ENCODE data around the gene PAH.

The PAH gene

GRCh38 chr12:102917026-102917787 lies at the start of gene PAH:
Gene PAH (minus strand): TSS chr12:102917244. CDS start chr12:102917130, 114 bp downstream.
- no peak for DNase-seq

- DNase-seq = no peak
These were observed 49.3 kb upstream of the PAH start for GRCh38 chr12:102966200-102966863.

DNA sequence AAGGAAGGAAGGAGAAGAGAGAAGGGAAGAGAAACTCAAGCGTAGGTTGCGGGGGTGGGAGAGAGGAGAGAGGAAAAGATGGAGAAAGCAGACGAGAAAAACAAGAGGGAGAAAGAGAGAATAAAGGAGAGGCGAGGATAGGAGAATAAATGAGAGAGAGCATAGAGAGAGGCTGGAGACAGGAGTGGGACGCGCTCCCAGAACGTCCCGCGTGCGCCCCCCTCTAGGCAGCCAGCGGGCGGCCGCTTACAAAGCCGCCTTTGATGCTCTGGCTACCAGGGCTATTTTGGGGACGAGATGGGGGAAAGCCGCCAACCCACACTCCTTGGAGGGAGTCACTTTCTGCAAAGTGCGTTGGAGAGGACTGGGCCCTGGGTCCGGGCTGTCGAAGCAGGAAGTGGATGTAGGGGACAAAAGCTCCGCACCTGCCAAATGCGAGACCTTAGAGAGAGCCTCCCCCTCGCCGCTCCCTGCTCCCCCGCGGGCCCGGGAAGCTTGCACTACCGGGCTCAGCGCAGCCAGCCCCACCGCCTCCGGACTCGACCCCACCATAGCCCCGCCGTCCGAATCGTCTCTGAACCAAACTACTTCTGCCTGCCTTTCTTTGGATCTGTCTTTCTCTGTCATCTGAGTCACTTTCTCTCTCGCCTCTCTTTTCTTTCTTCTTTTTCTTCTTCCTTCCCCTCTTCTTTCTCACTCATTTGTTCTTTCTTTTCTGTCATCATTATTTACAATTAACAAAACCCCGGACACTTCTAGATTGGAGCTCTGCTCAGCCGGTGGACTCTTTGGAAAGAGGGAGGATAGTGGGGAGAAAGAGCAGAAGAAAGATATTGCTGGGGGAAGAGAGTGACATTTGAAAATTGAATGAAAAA lies 48.5 kb upstream of the PAH start:
- no peak for DNase-seq

DNA sequence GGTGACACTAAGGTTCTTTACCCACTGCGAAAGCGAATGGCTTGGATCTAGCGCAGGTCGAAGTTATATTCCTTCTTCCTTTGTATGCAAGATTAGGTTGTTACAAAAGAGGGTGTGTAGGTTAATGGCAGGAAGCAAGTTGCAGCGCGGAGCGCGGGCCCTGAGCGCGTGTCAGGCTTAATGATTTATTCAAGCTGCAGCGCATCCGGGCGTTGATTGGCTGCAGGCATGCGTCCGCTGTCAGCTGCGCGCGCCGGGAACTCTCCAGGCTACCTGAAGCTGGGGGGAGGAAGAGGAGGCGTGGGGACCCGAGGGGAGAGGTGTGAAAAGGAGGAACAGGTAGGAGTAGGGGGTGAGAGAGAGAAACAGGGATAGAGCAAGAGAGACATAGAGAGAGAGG lies 47.8 kb upstream of the PAH start:
- no peak for DNase-seq

- no peak for DNase-seq
These were observed 46.8 kb upstream of the PAH start for GRCh38 chr12:102963796-102964195.

- no peak for DNase-seq
These were observed 45.9 kb upstream of the PAH start for GRCh38 chr12:102962986-102963385.

- DNase-seq = no peak
These were observed 45.5 kb upstream of the PAH start for GRCh38 chr12:102962532-102962931.

DNA sequence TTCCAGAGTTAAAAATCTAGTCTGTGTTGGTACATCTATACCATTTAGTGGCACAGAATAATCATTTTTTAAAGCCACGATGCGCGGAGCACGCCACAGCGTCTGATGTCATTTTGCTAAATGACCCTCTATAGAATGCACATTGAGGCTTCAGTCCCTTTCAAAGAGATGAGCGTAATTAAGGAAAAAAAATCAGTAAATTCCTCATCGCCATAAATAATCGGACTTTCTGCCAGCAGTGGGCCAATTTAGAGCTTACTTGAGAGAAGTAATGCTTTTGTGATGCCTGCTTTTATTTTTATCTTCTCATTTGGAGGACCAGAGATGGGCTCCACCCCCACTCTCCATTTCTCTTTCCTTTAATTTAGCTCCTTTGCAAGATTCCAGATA lies 44.4 kb upstream of the PAH start:
- no peak for DNase-seq

GRCh38 chr12:102960766-102961465 lies 43.9 kb upstream of the PAH start:
- no peak for DNase-seq

DNA sequence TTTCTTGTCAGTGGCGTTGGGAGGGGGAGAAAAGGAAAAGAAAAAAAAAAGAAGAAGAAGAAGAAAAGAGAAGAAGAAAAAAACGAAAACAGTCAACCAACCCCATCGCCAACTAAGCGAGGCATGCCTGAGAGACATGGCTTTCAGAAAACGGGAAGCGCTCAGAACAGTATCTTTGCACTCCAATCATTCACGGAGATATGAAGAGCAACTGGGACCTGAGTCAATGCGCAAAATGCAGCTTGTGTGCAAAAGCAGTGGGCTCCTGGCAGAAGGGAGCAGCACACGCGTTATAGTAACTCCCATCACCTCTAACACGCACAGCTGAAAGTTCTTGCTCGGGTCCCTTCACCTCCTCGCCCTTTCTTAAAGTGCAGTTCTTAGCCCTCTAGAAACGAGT lies 42.3 kb upstream of the PAH start:
- DNase-seq = no peak

DNA sequence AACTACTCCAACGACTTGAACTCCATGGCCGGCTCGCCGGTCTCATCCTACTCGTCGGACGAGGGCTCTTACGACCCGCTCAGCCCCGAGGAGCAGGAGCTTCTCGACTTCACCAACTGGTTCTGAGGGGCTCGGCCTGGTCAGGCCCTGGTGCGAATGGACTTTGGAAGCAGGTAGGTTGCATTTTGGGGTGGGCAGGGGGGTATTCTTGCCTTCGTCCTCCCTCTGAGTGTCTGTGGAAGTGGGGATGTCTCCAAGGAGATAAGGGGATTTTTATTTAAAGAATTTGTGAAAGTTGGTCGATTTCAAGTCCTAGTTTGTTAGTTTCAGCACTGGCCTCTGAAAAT lies 41.8 kb upstream of the PAH start:
- no peak for DNase-seq

DNA sequence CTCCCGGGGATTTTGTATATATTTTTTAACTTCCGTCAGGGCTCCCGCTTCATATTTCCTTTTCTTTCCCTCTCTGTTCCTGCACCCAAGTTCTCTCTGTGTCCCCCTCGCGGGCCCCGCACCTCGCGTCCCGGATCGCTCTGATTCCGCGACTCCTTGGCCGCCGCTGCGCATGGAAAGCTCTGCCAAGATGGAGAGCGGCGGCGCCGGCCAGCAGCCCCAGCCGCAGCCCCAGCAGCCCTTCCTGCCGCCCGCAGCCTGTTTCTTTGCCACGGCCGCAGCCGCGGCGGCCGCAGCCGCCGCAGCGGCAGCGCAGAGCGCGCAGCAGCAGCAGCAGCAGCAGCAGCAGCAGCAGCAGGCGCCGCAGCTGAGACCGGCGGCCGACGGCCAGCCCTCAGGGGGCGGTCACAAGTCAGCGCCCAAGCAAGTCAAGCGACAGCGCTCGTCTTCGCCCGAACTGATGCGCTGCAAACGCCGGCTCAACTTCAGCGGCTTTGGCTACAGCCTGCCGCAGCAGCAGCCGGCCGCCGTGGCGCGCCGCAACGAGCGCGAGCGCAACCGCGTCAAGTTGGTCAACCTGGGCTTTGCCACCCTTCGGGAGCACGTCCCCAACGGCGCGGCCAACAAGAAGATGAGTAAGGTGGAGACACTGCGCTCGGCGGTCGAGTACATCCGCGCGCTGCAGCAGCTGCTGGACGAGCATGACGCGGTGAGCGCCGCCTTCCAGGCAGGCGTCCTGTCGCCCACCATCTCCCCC lies 41.2 kb upstream of the PAH start:
- peak; percentile 51 for DNase-seq

DNA sequence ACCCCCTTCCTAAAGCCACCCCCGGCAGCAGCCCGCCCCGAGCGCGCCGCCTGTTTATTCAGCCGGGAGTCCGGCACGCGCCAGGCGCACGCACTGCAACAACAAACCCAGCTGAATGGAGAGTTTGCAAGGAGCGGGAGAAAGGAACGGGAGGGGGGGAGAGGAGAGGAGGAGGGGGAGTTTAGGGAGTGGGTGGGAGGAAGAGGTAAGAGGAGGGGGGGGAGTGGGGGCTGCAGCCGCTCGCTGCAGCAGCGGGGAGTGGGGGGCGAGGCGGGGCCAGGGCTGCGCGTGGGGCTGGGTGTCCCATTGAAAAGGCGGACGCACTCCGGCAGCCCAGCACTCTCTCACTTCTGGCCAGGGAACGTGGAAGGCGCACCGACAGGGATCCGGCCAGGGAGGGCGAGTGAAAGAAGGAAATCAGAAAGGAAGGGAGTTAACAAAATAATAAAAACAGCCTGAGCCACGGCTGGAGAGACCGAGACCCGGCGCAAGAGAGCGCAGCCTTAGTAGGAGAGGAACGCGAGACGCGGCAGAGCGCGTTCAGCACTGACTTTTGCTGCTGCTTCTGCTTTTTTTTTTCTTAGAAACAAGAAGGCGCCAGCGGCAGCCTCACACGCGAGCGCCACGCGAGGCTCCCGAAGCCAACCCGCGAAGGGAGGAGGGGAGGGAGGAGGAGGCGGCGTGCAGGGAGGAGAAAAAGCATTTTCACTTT lies 40.5 kb upstream of the PAH start, which contains the start of gene ASCL1:
Gene ASCL1 (plus strand): TSS at position 336 of the 712 bp plus-strand sequence. CDS start 571 bp downstream, outside the sequence.
- peak; percentile 40 for DNase-seq

DNA sequence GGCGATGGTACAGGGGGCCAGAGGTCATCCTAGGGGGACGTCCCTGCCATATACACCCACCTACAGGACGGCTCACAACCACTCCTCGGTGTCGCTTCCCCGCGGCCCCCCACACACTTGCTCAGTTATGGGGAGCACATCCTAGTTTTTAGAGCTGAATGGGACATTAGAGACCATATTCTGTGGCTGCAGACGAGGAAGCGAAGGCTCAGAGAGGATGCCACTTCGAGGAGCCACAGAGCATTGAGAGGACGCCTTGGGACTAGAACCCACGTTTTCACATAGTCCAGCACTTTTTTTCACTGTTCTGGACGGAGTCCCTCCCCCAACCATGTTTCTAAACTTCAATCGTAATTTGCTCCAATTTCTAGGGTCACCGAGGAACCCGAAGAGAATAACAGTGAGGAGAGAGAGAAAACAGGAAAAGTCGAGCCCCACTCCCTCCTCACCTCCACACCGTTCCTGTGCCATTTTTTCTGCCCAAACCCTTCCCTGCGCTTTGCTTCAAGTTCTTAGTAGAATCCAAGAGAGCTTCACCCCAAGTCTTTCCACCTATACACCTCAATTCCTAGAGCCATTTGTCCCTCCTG lies 39.8 kb upstream of the PAH start:
- no peak for DNase-seq

DNA sequence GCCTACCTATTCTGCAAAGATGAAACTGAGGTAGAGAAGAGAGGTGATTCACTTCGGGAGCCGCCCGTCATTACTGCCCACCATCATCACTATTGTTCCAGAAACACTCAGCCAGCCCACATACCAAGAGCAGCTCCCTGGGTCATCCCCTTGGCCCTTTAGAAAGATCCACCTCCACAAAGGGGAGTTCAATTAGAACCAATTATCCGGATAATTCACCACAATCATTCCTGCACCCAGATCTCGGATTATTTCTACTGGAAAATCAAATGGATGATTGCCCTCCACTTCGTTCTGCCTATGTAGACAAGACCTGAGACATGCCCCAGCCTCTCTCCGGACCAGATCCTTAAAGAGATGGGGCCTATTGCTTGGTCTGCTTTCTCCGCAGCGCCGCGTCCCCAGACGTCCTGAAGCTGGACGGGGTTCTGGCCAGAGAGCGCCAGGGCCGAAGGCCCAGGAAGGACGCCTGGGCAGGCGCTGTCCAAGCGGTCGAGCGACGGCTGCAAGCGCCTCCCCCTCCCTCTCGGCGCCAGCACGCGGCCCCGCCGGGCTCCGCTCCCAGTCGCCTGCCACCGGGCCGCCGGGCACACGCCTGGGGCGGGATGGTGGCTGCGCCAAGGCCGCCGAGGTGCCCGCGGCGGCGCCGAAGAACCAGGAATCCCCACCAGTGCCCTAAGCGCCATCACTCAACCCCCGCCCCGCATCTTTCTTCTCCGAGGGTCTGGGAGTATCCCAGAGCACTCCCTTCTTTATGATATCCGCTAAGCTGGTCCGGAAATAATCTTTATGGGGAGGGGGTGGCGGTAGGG lies 39.1 kb upstream of the PAH start:
- DNase-seq = no peak

- no peak for DNase-seq
These were observed 37.1 kb upstream of the PAH start for GRCh38 chr12:102954134-102954533.

DNA sequence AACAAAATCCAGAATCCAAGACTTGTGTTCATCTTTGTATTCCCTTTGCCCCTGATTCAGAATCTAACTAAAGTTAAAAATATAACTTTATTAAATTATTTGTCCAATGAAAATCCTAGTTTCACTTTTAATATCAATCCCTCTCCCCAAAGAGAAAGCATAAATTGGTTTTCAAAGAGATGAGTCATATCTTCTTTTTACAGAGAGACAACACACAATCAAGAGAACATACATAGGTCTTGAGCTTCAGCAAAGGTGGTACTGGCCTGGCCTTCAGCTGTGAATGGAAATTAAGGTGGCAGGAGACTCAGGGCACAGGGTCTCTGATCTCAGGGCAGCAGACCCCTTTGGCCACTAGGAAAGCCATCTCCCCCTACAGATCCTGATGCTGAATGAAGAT lies 36.2 kb upstream of the PAH start:
- DNase-seq = no peak

DNA sequence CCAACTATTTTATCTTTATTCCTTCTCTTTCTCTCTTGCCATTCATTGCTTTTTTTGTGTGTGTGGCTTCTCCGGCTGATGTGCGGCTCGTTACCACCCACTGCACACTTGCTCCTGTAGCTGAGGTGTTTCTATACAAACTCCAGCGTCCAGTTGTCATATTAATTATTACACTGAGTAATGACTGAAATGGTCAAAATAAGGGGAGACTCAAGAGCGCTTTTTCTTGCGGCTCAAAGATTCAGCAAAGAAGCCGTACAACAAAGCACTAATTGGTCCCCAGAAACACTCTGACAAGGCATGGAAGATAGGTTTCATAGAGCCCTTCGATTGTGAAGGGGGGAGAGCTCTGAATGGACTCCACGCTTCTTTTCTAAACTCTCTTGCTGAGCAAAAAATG lies 34.8 kb upstream of the PAH start:
- DNase-seq = no peak

DNA sequence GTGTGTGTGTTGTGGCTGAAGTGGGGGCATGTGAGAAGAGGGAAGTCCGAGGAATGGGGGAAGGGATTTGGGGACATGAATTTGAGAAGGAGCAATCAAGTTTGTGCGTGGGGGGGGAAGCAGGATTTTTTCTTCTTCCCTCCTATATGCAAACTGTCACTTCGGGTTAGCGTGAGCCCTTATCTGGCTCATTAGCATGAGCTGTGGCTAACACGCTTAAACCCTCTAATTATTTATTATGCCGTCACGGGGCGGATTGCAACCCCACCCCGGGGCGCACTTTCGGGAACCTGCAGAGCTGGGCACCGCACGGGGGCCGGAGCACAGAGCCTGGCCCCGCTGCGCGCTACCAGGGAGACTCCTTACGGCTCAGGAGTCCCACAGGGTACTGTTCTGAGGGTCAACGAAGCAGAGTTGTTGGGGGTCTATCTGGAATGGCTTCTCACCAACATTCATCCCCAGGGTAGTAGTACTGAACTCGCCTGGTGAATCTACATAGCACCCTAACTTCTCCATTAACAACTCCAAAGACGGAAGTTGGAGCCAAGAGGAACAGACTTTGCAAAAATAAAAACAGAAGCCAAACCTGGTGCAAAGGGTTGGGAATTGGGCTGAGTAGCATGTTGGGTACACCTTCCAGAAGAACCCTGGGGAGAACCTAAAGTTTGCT lies 34.0 kb upstream of the PAH start:
- DNase-seq = no peak

Measured in right hindlimb (tissue), 1 donor.